Gastrocnemius medialis (tissue), 4 donors: ENCODE data around the gene OGG1.

Source experiments
- CTCF ChIP-seq, 5 experiments: fragments of 450-650 bp in 3 of 5; fragments of 200-600 bp in 2 of 5; sonication (generic) in 2 of 5; IDR thresholded peaks in 4 of 5; conservative IDR thresholded peaks in 1 of 5; 1 replicate in 4 of 5; 2 replicates in 1 of 5; pipeline ENCODE4 v1.5.1; 2016 to 2019; ENCODE audit warnings: antibody characterized with exemption in 5 of 5, mild to moderate bottlenecking in 3 of 5, moderate library complexity in 3 of 5
- POLR2A ChIP-seq, 2 donors: fragments of 450-650 bp; IDR thresholded peaks; one replicate each; pipeline ENCODE4 v1.6.1; 2017; ENCODE audit warnings: antibody characterized with exemption in 2 of 2, mild to moderate bottlenecking in 2 of 2, moderate library complexity in 2 of 2

DNA sequence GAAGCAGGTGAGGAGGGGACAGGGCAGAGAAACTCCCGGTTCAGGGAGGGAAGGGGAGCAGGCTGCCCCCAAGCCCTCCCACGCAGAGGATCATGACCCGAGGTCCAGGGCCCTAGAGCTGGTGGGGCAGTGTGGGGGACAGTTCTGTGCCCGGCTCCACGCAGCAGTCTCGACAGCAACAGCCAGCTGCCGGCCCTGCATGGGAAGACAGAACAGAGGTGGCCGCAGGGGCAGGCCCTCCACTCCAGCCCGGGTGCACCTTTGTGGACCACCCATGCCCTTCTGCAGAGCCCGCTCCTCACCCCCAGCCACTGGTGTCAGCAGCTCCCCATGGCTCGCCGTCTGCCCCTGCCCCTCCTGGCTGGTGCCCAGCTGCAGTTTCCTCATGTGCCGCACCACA lies 7.7 kb downstream of the OGG1 start:
- TF ChIP-seq CTCF (IDR thresholded peaks at IDR 0.05 in 4 of 5, conservative IDR thresholded peaks at IDR 0.05 in 1 of 5) = no peak
- TF ChIP-seq POLR2A (IDR thresholded peaks at IDR 0.05) = no peak
